Body of pancreas (tissue), 4 donors: Measurements from ENCODE around the gene HTRA3.

Experiments
- POLR2A ChIP-seq, 3 donors: fragments of 450-650 bp; IDR thresholded peaks; one replicate each; pipeline ENCODE4 v1.6.1; 2016; ENCODE audit warnings: antibody characterized with exemption in 3 of 3, mild to moderate bottlenecking in 2 of 3
- TF ChIP-seq, protein P1 (sequence below), 7 experiments: fragments of 450-650 bp in 4 of 7; fragments of 200-600 bp in 3 of 7; sonication (generic) in 3 of 7; IDR thresholded peaks; one replicate each; pipeline ENCODE4 v1.5.1; 2016 to 2019; ENCODE audit warnings: antibody characterized with exemption in 7 of 7

DNA sequence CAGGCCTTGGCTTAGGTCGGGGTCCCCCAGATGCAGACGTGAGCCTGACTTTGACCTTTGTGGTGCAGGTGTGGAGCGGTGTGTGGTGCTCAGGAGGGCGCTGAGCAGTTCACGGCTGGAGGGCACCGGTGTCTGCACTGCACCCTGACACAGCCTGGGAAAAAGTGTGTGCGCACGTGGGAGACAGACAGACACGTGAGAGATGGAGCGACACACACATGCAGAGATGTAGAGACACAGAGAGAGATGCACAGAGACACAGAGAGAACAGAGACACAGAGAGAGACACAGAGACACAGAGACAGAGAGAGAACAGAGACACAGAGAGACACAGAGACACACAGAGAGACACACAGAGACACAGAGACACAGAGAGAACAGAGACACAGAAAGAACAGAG lies 6.2 kb upstream of the HTRA3 start:
- TF ChIP-seq, protein P1, sequence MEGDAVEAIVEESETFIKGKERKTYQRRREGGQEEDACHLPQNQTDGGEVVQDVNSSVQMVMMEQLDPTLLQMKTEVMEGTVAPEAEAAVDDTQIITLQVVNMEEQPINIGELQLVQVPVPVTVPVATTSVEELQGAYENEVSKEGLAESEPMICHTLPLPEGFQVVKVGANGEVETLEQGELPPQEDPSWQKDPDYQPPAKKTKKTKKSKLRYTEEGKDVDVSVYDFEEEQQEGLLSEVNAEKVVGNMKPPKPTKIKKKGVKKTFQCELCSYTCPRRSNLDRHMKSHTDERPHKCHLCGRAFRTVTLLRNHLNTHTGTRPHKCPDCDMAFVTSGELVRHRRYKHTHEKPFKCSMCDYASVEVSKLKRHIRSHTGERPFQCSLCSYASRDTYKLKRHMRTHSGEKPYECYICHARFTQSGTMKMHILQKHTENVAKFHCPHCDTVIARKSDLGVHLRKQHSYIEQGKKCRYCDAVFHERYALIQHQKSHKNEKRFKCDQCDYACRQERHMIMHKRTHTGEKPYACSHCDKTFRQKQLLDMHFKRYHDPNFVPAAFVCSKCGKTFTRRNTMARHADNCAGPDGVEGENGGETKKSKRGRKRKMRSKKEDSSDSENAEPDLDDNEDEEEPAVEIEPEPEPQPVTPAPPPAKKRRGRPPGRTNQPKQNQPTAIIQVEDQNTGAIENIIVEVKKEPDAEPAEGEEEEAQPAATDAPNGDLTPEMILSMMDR (IDR thresholded peaks at IDR 0.05): no peak
- TF ChIP-seq POLR2A (IDR thresholded peaks at IDR 0.05): no peak
